Measurements from ENCODE around the gene MAP2K5. TPM values are rescaled to one million over a fixed set of nuclear protein-coding genes. Genes with fewer than 3 reads are reported as not detected.

Gene MAP2K5
- total RNA-seq, 2 donors from 2014 or later = 16.1 to 17.9 TPM

DNA sequence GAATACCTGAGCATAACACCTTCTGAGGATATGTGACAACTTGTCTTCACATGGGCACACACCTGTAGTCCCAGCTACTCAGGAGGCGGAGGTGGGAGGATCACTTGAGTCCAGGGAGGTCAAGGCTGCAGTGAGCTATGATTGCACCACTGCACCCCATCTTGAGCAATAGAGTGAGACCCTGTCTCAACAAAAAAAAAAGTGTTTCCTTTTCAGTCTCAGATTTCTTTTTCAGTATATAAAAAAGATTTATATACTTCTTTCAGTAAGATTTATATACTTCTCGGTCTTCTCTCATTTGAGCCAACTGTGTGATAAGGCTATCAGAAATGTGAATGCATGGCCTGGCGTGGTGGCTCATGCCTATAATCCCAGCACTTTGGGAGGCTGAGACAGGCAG lies 197.9 kb downstream of the MAP2K5 start:
- peaks cover 14% of the 10 kb centered on the region for H3K4me1 Mint-ChIP-seq

DNA sequence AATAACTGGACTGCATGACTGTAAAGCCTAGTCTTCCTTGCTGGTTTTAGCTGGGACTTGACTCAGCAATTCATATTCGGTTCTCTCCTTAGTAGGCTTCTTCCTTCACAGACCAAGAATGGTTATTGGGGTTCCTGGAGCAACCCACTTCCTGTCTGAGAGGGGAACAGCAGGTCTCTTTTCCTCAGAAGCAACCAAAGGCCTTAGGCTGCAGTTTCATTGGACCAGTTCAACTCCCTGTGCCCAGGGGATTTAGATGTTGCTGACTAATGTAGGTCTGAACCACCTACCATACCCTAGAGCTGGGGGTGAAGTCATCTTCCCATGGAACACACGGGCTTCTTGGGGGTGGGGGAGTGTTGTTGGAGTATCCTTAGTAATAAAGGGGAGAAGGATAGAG lies 198.8 kb downstream of the MAP2K5 start:
- peaks cover 17% of the 10 kb centered on the region for H3K4me1 Mint-ChIP-seq
- no peaks in the 10 kb centered on the region for H3K9me3 Mint-ChIP-seq
- peak overlapping the region; percentile 6 for H3K27ac Mint-ChIP-seq
- no peak overlapping the region for H3K4me3 Mint-ChIP-seq
- H3K27me3 Mint-ChIP-seq = no peaks in the 10 kb centered on the region
- H3K36me3 Mint-ChIP-seq (ENCODE audit: low read depth) = no peaks in the 10 kb centered on the region
- ATAC-seq (replicated peaks) = peak; percentile 65

More for the DNA sequence above, 197.9 kb downstream of the MAP2K5 start:
- Mint-ChIP-seq H3K27me3 (no peaks in the 10 kb centered on the region), H3K27ac (no peak overlapping the region), H3K36me3 (ENCODE audit: low read depth) (no peaks in the 10 kb centered on the region), H3K4me3 (no peak overlapping the region), H3K9me3 (no peaks in the 10 kb centered on the region)
- ATAC-seq (replicated peaks) = no peak

DNA sequence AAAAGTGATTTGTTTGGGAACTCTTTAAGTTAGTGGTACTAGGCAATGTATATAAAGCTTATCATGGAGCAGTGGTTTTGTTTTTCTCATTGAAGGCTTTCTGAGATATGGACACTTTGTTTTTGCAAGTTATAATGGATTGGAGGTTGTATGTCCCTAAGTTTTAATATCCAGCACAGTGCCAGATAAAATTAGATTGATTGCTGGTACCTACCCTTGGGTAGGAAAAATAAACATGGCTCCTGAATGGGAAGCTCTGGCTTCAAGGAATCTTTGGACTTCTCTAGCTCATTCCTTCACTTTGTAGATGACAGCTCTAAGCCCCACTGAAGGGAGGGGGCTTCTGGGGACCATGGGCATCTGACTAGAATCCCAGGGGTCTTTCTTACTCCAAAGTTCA lies 201.1 kb downstream of the MAP2K5 start:
- no peaks in the 10 kb centered on the region for H3K27me3 Mint-ChIP-seq
- H3K4me1 Mint-ChIP-seq = peaks cover 23% of the 10 kb centered on the region
- no peak for ATAC-seq (replicated peaks)
- no peak overlapping the region for H3K4me3 Mint-ChIP-seq
- no peaks in the 10 kb centered on the region for H3K9me3 Mint-ChIP-seq
- H3K27ac Mint-ChIP-seq = peak overlapping the region; percentile 13
- no peaks in the 10 kb centered on the region for H3K36me3 Mint-ChIP-seq (ENCODE audit: low read depth)

DNA sequence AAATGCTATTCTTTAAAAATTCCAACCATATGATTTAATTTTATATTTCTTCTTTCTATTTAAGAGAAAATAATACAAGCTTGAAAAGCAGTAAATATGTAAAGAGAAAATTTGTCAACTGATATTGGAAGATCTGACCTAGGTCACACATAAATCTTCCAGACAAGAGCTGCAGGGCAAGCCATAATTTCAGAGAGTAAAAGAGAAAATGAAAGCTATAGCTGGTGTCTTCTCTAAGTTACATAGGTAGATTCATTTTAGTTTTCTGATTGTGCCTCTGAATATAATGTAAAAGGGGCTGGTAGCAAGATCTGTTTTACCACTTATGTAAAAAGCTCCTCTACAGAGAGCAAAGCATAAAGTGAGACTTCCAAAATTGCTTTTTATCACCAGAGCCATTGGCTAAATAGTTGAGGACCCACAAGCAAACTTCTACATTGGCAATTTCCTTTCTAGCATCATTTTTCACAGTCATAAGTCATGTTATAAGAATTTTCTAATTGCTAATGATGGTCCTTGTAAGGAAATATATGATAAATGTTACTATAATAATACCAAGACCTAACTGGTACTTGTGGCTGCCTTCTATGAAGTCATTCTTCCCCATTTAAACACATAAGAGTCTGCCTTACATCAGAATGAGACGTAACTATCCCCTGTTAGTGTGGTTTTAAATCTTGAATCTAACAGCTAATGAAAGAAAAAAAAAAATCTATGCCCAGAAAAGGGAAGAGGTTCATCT lies 202.0 kb downstream of the MAP2K5 start:
- H3K9me3 Mint-ChIP-seq = no peaks in the 10 kb centered on the region
- H3K36me3 Mint-ChIP-seq (ENCODE audit: low read depth) = no peaks in the 10 kb centered on the region
- H3K4me1 Mint-ChIP-seq = peaks cover 23% of the 10 kb centered on the region
- peak overlapping the region; percentile 23 for H3K4me3 Mint-ChIP-seq
- no peak for ATAC-seq (replicated peaks)
- peak overlapping the region; percentile 18 for H3K27ac Mint-ChIP-seq
- no peaks in the 10 kb centered on the region for H3K27me3 Mint-ChIP-seq

DNA sequence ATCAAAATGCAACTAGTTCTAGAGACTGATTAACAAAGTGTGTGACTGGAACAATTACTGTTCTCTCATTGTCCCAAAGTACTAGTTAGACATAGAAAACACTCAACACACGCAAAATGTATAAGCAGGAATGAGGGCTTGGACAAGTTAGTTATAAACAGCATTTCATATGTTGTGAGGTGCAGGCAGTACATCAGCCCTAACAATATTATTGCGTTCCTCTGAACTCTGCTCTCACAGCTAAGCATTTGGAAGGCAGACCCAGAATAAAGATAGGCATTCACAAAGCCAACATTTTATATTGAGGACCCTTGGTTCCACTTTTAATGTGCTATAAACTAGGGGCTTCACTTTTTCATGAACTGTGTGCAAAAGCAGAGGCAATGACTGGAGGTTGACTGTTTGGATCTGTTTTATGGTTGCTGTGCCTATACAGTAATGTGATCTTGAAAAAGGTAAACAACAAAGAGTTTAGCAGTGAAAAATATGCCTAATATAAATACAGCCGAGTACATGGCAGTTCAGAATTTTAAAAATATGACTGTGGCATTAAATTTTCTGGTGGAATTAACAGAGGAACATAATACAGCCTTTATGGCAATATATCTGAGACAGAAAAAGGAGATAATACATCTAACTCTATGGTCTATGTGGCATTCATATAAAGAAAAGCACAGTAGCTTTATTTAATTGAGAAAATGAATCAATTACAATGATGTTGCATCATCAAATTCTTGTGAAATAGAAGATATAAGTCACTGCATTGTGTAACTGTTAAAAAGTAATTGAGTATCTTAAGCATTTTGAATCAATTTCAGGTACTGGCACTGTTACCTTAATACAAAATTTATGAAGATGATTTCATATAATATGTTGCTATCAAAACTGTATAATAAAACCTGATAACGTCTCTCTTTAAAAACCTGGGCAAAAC lies 202.8 kb downstream of the MAP2K5 start:
- peaks cover 23% of the 10 kb centered on the region for H3K4me1 Mint-ChIP-seq
- H3K4me3 Mint-ChIP-seq = peak overlapping the region; percentile 43
- H3K9me3 Mint-ChIP-seq = no peaks in the 10 kb centered on the region
- no peaks in the 10 kb centered on the region for H3K36me3 Mint-ChIP-seq (ENCODE audit: low read depth)
- peak overlapping the region; percentile 18 for H3K27ac Mint-ChIP-seq
- H3K27me3 Mint-ChIP-seq = no peaks in the 10 kb centered on the region
- no peak for ATAC-seq (replicated peaks)

DNA sequence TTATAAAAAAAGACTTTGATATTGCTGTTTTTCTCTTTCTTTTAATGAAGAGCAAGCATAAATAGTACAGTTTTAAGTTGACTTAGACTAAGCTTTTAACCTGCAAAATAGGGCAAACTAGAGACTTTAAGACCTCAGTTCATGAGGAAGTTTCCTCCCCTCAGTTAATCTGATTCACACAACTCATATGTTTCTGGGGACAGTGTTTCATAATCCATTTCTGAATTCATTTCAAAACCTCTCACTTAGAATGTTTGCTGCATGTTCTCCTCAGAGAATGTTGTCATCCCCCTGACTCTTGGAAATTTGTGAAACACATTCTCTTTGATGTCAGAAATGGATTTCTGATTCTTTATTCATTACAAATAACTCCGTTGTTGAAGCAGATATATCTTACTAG lies 203.5 kb downstream of the MAP2K5 start:
- Mint-ChIP-seq H3K27ac (peak overlapping the region; percentile 55), H3K4me3 (peak overlapping the region; percentile 43), H3K27me3 (no peaks in the 10 kb centered on the region), H3K9me3 (no peaks in the 10 kb centered on the region), H3K4me1 (peaks cover 23% of the 10 kb centered on the region), H3K36me3 (ENCODE audit: low read depth) (no peaks in the 10 kb centered on the region)
- ATAC-seq (replicated peaks) = peak; percentile 67

DNA sequence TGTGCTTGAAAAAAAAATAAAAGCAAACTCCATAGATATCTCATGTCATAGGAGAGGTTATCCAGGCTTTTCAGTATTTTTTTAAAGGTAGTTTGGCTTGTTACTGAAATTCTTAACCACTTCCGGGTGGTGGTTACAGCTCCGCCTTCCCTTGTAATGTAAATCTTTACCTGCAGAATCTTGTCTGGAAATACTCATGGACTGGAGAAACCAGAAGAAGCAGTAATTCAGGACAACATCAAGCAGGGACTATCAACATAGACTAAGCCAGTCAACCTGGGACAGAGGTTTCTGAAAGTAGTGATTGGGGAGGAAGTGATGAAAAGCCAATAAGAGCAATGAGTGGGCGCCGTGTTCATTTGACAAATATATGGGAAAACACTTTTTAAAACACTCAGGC lies 203.9 kb downstream of the MAP2K5 start:
- peak overlapping the region; percentile 43 for H3K4me3 Mint-ChIP-seq
- H3K27me3 Mint-ChIP-seq = no peaks in the 10 kb centered on the region
- no peaks in the 10 kb centered on the region for H3K9me3 Mint-ChIP-seq
- H3K4me1 Mint-ChIP-seq = peaks cover 23% of the 10 kb centered on the region
- H3K36me3 Mint-ChIP-seq (ENCODE audit: low read depth) = no peaks in the 10 kb centered on the region
- H3K27ac Mint-ChIP-seq = peak overlapping the region; percentile 55
- peak; percentile 73 for ATAC-seq (replicated peaks)

DNA sequence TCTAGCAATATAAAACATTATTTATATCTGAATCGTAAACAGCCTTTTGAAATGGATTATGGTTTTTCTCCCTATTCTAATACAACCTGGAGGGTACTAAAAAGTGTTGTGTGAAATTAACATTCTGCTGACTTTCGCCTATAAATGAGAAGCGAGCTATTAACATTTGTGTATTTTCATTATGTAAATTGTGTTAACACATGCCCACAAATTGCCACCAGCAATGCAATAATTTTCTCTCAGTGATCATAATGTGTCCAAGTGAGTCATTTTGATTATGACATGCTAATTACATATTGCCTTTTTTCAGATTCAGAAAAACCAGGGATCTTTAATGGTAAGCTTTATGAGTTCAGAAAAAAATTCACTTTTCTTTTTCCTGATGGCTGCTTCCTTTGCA lies 205.4 kb downstream of the MAP2K5 start:
- ATAC-seq (replicated peaks) = no peak
- Mint-ChIP-seq H3K27ac (no peak overlapping the region), H3K4me3 (no peak overlapping the region), H3K9me3 (no peaks in the 10 kb centered on the region), H3K27me3 (no peaks in the 10 kb centered on the region), H3K36me3 (ENCODE audit: low read depth) (no peaks in the 10 kb centered on the region), H3K4me1 (peaks cover 23% of the 10 kb centered on the region)

DNA sequence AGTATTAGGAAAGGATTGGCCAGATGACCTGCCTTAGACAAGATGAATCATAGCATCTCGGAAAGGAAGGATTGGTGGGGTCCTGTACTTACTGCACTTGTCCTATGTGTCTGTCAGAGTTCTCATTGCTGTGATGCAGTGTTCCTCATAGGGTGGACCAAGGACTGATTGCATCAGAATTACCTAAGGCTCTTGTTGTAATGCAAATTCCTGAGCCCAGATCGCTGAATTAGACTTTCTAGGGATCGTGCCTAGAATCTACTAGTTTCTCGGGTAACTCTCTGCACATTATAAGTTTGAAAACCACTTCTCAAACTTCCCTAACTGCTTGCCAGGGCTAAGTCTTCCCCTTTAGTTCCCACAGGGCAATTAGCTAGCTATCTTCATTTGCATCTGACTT lies 207.9 kb downstream of the MAP2K5 start:
- no peak overlapping the region for H3K4me3 Mint-ChIP-seq

DNA sequence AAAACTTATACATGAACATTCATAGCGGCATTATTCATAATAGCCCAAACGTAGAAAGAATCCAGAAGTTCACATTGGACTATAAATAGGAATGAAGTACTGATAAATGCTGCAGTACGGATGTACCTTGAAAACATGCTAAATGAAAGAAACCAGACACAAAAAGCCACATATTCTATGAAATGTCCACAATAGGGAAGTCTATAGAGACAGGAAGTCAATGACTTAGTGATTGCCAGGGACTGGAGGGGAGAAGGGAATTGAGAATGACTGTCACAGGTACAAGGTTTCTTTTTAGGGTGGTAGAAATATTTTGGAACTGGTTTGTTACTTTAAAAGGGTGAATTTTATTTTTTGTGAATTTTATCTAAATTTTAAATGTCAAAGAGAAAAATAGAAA lies 211.4 kb downstream of the MAP2K5 start:
- Mint-ChIP-seq H3K4me3 (no peak overlapping the region), H3K27ac (no peak overlapping the region), H3K9me3 (no peaks in the 10 kb centered on the region), H3K27me3 (no peaks in the 10 kb centered on the region), H3K36me3 (ENCODE audit: low read depth) (no peaks in the 10 kb centered on the region), H3K4me1 (peaks cover 28% of the 10 kb centered on the region)
- ATAC-seq (replicated peaks) = no peak

More for the DNA sequence above, 207.9 kb downstream of the MAP2K5 start:
- no peaks in the 10 kb centered on the region for H3K9me3 Mint-ChIP-seq
- peaks cover 14% of the 10 kb centered on the region for H3K4me1 Mint-ChIP-seq
- no peak overlapping the region for H3K27ac Mint-ChIP-seq
- no peak for ATAC-seq (replicated peaks)
- H3K27me3 Mint-ChIP-seq = no peaks in the 10 kb centered on the region
- no peaks in the 10 kb centered on the region for H3K36me3 Mint-ChIP-seq (ENCODE audit: low read depth)

DNA sequence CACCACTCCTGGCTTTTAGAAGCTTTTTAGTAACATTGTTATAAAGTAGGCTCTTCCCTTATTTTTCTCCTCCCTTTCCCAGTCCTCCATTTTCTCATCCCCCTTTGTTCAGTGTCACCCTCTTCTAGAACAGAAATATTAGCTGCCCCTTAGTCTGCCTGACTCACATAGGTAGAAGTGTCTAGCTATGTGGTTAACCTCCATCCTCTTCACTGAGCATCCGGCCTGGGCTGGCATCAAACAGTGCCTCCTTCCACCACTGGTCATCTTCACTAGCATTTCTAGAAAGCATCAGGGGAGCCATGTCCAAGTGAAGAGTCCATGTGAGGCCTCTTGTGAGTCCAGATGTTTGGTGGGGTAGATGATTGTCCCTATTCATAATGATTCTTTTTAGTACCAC lies 212.8 kb downstream of the MAP2K5 start:
- Mint-ChIP-seq H3K9me3 (no peaks in the 10 kb centered on the region), H3K36me3 (ENCODE audit: low read depth) (no peaks in the 10 kb centered on the region), H3K4me3 (no peak overlapping the region), H3K27me3 (no peaks in the 10 kb centered on the region), H3K4me1 (peaks cover 28% of the 10 kb centered on the region), H3K27ac (peak overlapping the region; percentile 37)
- peak; percentile 63 for ATAC-seq (replicated peaks)

DNA sequence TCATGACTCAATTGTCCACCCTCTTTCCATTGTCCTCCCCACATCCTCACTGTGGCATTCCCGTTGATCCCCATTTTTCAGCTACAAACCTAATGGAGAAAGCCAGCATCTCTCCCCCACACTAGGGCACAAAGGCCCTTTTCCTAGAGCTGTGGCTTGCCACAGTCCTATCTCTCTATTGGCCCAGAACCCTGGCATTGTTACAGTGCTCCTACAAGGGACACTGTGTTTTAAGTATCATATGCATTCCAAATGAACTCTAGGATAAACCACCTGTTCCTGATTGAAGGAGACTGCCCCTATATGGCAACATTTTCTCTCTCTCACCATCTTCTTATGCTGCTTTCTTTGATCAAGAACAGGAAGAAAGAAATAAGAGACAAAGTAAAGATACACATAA lies 213.4 kb downstream of the MAP2K5 start:
- ATAC-seq (replicated peaks) = no peak
- peaks cover 28% of the 10 kb centered on the region for H3K4me1 Mint-ChIP-seq
- H3K27me3 Mint-ChIP-seq = no peaks in the 10 kb centered on the region
- no peaks in the 10 kb centered on the region for H3K36me3 Mint-ChIP-seq (ENCODE audit: low read depth)
- peak overlapping the region; percentile 37 for H3K27ac Mint-ChIP-seq
- H3K4me3 Mint-ChIP-seq = no peak overlapping the region
- no peaks in the 10 kb centered on the region for H3K9me3 Mint-ChIP-seq

DNA sequence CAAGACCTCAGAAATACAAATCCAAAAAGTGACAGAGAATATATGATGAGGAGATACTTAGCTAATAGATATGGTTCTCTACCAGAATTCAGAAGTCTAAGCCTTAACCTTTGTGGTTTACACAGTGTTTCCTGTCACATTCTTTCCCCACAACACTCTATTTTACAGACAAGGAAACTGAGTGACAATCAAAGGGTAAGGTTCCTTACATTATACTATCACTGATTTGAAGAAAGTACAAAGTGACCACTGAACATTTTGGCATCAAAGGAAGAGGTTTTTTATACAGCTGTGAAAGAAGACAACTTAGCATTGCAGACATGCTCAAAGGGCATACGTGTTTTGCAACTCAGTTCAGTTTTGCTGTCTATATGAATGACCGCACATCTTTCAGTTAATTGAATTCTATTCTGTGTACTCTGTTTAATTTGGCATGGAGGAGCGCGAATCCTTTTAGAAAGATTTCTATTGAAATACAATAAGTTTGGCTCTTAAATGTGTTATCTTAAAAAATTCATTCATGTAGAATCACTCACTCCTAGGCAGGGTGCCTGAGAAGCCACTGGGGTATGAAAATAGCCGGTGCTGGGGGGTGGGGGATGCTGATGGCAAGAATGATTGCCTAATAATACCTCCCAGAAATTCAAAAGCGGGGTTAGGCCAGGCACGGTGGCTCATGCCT lies 216.3 kb downstream of the MAP2K5 start:
- H3K27me3 Mint-ChIP-seq = no peaks in the 10 kb centered on the region
- H3K36me3 Mint-ChIP-seq (ENCODE audit: low read depth) = peaks cover 6% of the 10 kb centered on the region
- H3K4me1 Mint-ChIP-seq = peaks cover 43% of the 10 kb centered on the region
- H3K9me3 Mint-ChIP-seq = no peaks in the 10 kb centered on the region
- peak overlapping the region; percentile 23 for H3K4me3 Mint-ChIP-seq
- ATAC-seq (replicated peaks) = no peak
- no peak overlapping the region for H3K27ac Mint-ChIP-seq

DNA sequence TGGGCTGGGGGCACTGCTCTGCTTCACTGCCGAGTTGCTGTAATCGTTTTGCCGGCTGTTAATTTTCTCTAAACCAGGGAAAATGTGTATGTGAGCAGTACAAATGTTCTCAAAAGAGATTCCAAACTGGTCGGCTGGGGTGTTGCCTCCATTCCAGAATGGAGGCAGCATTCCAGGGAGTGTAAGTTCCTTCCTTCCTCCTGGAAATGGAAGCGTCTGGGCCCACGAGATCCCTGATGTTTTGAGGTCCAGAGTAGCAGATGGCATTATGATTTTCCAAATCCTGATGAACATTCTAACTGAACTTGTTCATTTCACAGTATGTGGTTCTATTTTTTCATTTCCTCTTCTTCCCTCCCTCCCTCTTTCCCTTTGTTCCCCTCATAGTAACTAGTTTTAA lies 218.4 kb downstream of the MAP2K5 start:
- Mint-ChIP-seq H3K9me3 (no peaks in the 10 kb centered on the region), H3K4me3 (peak overlapping the region; percentile 6), H3K27me3 (no peaks in the 10 kb centered on the region), H3K36me3 (ENCODE audit: low read depth) (peaks cover 6% of the 10 kb centered on the region), H3K27ac (peak overlapping the region; percentile 73), H3K4me1 (peaks cover 35% of the 10 kb centered on the region)
- no peak for ATAC-seq (replicated peaks)

Data from activated T-helper 17 cell treated with anti-CD3 and anti-CD28 coated beads, Interleukin-2, amount 50 U/mL, for 72 hours (primary cell).